HG02571 (cell line): ENCODE data around the gene LDLRAD4.
"Not testable (repeated sequence)": the region's sequence is repeated elsewhere in the genome, so short reads cannot be mapped to it uniquely, and the experiment has no call there.

Experiments
- ATAC-seq: cut with Tn5 transposase; IDR thresholded peaks from one replicate; pipeline ENCODE4 v1.9.1; 2021; ENCODE audit warnings: mild to moderate bottlenecking, moderate library complexity; ENCODE audit not compliant: unreplicated experiment

The LDLRAD4 gene

DNA sequence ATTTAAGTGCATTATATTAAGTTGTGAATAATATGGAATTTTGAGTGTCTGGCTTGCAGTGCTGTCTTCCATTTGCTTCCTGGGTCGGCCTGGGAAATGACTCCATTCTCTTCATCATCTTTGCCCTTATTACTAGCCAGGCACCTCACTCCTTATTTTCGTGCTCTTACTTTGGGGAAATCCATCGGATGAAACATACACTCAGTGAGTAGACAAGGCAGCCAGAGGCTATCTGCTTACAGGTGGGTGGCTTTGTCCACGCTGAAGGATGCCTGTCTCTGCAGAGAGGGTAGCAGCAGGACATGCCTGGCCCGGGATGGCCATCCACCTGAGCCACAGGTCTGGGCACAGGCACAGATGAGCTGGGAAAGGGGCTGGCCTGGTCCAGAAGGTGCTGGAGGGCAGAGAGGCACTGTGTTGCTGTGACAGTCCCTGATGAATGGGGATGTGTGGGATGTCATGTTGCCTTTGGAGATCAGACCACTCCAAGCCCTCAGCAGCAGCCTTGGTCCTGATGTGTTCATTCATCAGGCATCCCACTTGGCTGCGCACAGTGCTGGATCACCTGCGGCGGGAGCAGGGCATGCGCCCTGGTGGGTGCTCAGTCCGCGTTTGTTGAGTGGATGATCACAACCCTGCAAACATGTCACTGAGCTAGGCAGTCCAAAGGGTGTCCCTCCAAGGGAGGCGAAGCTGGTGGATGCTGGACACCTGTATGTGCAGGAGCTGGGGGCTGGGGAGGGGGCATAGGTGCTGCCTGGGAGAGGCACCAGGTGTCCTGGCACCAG is 236.0 kb downstream of the LDLRAD4 start:
- ATAC-seq, result no peak

DNA sequence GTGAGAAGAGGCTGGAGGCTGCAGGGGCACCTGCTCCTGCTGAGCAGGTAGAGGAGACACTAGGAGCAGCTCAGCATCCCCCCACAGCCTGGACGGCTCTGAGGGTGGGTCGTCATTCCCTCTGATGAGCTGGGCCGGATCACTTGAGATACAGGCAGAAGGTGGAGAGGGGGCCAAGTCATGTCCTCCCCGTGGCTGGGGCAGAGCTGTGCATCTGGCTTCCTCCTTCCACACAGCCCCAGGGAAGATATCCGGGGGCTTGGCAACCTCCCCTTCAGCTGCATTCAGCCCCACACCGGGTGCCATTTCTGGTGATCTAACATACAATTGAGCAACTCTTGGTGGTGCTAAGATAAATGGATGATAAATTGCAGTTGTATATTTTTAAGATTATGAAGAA is 236.9 kb downstream of the LDLRAD4 start:
- ATAC-seq, result no peak

DNA sequence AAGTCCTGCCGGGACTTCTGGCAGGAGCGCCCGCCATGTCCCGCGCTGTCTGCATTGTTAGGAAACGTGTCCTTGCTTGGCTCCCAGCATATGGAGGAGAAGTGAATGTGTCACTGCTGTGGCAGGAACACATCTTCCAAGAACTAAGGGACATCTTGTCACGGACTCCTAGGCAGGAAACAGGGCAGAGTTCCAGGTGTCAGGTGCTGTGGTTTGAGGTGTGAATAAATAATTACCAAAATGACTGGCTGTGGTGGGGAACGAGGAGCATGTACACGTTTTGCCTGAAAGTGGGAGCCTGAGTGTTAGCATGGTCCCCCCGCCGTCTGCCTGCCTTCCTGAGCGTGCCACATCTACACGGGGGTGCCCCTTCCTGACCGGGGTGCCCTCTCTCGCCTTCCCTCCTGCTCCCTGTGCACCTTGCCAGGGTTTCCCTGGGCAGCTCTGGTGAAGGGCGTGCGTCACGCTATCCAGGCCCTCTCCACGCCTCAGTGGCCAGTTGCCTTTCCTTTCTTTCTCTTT is 237.5 kb downstream of the LDLRAD4 start:
- ATAC-seq, result no peak

DNA sequence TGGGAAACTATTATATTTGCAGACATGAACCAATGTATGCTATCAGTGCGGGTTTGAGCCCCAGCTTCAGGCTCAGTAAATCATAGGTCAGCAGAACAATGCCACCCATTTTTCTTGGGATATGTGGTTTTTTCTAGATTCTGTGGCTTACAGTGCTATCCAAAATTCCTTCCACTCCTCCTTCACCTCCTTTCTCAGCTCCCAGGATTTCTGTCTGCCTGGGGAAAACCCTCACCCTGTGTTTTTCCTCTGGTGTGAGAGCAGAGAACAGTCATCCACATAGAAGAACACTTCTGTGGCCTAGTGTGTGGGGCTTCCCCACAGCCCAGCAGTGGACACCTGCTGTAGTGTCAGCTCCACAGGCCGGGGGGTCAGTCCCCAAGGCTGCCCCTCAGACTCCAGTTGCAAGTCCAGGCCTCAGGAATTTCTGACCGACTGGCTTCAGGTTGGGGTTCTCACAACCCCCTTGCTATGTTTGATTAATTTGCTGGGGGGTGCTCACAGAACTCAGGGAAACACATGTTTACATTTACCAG is 238.2 kb downstream of the LDLRAD4 start:
- no peak for ATAC-seq

DNA sequence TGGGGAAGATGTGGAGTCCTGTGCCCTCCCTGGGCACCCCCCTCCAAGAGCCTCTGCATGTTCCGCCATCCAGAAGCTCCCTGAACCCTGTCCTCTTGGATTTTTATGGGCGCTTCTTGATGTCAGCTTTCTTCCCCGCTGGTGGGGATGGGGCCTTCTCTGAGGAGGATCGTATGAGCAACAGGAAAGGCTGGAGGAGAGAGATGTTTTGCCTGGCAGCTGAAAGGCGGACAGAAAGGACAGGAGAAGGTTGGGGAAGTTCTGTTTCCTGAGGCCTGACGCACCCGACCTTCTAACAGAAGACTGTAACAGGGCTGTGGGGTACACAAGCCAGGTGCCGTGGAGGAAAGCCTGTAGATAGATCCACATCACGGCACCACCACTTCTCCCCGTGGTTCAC is 238.8 kb downstream of the LDLRAD4 start:
- no peak for ATAC-seq

DNA sequence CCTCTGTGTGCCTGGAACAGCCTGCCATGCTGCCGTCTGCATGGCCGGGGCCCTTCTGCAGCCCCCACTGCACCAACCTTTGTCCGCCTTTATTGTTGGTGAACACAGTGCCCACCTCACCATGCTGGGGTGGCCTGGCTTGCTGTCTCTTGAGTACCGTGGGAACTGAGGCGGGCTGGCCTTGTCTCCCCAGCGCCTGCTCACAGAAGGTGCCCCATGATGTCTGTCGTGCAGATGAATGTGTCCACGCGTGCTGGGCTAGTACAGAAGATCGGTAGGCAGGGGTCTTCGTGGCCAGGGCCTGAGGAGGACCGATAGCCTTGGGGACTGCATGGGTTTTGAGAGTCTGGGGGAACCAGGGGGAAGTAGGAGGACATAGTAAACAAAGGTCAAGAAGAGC is 242.4 kb downstream of the LDLRAD4 start:
- no peak for ATAC-seq

DNA sequence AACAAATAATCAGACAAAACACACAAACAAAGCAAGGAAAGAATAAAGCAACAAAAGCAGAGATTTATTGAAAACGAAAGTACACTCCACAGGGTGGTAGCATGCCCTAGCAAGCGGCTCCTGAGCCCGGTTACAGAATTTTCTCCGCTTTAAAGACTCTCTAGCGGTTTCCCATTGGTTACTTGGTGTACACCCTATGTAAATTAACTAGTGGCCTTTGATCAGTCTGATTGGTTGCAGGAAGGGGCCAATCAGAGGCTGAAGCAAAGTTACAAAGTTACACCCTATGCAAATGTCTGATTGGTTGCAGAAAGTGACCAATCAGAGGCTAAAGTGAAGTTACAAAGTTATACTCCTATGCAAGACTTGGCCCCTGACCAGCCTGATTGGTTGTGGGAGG is 242.9 kb downstream of the LDLRAD4 start:
- ATAC-seq, result no peak

DNA sequence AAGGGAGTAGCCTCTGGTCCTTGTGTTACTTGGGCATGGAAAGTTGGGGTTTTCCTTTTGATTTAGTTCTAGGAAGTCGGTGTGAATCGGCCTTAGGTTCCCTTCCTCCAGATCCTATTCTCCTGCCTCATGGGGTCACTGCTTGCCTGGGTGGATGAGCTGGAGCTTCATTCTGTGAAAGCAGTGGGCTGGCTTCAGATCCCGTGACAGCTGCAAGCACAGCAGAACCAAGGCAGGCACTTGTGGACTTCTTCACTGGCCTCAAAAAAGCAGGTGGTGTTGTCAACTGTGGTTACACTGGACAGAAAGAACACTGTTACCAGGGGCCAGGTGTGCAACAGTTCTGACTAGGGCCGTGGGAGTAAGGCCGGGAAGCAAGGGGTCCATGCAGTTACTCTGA is 243.4 kb downstream of the LDLRAD4 start:
- no peak for ATAC-seq

DNA sequence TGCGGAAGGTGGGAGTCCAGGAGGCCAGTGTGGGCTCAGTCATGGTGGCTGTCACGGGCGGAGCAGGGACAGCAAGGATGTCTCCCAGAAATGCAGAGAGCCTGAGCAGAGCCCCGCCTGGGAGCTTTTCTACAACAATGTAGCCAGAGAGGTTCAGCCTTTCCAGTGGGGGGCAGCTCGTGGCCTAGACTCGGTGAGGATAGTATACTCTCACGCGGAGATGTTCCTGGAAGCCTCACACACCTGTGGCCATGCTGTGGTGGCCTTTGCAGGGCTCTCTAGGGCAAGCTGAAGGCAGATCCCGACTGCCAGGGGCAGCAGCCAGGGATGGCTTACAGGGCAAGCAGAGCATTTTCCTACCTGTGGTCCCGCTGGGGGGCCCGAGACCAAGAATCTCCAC is 244.1 kb downstream of the LDLRAD4 start:
- ATAC-seq, result no peak

DNA sequence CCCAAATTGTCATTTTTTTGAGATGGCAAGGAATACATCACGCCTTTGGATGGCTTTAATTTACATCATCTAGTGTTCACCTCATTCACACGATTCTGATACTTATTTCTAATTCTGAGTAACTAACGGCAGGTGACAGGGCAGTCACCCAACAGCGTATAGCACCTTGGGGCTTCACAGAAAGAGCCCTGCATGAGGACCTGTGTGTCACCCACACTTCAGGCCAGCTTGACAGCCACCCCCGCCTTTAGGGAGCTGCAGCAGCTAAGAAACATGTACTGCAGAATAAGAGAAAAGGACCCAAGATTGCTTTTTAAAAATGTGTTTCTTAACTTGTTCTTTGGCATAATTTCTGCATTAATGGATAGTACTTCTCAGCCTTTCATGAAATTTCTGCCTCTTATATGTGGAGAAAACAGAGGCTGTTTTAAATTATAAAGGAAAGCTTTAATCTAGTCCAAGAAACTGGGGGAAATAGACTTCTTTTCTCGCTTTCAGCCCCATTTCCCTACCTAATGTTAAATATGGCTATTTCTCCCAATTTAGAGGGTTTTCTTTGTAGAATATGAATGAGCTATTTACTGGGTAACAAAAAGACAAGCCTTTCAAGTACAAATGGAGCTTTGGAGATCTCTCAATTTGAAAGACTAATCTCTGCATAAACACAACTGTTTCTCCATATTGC is 245.1 kb downstream of the LDLRAD4 start:
- ATAC-seq, result no peak

DNA sequence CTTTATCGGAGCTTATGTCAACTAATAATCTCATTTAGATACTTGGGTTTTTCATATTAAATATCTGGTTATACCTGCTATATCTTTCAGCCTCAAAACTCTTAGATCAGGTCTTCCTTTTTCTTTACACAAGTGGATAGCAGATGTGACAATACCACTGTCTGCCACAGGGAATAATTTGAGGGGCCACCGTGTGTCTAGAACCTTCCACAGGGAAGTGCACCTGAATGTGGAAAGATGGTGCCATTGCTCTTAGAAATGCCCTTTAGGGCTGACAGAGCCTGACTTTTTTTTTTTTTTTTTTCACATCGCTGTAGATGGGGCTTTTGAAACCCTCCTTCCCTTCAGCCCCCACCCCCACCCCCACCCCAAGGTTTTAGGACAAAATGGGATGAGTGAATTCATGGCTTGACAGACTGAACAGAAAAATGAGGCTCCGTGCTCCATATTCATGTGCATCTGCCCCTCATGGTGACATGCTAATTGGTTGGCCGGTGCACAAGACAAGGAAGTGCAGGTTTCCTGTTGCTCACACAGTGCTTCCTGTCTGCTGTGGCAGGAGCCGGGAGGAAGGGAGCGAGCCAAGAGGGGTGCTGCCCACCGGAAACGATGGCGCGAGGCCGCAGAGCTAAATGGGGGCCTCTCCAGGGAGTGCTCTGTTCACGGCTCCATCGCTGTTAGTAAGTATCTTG is 246.0 kb downstream of the LDLRAD4 start:
- peak; percentile 90 for ATAC-seq

DNA sequence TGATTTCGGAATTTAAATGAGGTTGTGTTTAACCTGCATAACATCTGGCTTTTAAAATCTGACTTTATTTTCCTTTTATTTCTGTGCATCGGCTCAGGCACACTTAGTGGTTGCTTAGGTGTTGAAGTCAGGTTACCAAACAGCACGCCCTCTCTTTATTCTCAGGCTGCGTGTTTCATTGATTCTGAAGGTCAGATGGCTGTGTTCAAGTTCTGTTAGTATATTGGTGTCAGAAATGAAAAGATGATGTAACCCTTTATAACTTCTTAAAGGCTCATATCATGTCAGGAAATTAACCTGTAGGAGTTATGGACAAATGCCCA is 246.5 kb downstream of the LDLRAD4 start:
- peak; percentile 13 for ATAC-seq

DNA sequence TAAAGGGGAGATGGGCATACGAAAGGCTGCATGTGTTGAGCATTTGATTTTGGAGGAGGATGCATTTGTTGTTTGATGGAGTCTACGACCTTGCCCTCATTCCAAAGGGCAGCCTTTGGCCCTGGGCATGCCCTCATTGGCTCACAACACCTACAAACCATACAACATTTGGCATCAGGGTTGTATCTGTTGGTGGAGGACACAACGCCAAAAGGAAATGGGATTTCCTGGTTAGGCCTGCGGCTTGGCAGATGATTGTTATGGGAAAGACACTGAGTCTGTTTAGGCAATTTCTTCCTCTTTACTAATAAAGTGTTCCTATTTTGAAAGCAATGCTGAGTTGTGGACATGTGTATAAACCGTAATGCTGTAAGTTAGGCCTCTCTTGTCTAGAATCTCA is 246.9 kb downstream of the LDLRAD4 start:
- no peak for ATAC-seq

DNA sequence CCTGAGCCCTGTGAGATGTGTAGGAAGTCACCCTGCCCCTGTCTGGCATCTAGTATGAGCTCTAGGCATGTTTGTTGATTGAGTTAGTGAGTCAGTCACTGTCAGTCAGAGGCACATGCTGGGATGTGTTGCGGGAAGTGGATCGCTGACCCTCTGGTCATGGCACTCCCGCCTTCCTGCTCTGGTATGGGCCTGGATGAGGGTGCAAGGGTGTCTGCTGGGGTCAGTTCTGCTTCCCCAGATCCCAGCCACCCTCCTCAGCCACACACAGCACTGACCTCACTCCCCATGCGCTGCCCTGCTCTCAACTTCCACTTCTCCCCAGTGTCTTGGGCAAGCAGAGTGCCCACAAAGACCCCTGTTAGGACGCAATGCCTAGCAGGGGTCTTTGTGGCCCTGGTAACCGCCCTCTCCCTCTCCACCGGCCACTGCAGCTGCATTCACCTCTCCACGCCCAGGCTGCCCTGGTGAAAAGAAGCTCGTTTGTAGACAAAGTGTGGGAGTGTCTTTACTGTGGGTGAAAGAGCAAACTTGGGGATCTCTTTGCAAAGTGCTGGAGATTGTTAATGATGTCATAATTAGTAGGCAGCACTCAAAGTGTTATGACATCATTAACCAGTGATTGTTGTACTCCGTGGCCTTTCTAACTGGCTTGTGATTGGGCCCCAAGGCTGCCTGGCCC is 252.1 kb downstream of the LDLRAD4 start:
- no peak for ATAC-seq

DNA sequence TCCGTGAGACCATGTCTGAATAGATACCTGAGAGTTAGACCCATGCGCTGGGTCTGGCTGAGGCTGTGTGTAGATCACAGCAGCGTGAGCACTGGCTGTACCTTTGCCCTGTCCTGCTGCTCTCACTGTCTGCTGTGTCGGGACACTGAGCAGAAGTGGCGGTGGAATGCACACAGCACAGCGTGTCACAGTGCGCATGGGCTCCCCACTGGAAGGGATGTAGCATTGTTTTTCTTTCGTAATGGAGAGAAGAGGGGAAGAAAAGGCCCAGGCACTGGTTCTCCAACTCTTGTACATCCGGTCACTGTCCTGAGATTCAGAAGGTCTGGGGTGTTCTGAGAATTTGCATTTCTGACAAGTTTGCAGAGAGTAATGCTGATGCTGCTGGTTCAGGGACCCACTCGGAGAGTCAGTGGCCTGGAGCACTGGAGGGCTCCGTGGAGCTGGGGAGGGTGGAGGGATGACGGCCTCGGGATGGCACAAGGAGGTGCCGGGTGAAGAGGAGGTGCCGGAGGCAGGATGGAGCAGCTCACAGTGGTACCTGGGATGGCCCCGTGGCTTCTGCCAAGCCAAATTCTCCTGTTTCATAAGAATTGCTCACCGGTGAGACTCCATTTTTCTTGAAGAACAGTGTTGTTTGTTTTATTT is 252.8 kb downstream of the LDLRAD4 start:
- ATAC-seq, result no peak

DNA sequence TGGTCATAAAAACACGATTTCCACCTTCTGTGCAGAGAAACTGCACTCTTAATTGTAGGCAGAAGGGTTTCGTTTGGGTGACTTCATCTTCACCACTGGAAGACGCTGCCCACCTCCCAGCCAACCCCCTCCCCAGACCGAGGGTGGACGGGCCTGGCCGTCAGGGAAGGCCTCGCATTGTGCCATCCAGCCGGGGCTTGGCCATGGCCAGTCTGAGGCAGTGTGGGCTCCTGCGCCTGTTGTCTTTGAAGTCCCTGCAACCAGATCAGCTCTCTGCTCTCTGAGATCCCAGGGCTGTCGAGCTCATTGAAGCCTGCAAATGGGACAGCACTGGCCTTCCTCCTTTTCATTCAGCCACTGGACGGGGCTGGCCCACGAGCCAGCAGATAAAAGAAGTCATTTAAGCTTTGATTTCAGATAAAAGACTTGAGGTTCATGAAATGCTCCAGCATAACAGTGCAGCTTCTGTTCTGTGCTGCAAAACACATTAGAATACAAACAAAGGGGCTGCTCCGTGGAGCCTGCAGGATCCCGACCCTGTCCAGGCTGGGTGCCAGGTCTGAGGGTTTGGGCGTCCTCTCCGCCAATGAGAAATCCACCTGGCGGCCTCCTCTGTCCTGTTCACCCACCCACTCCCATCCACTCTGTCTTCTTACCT is 253.5 kb downstream of the LDLRAD4 start:
- no peak for ATAC-seq

DNA sequence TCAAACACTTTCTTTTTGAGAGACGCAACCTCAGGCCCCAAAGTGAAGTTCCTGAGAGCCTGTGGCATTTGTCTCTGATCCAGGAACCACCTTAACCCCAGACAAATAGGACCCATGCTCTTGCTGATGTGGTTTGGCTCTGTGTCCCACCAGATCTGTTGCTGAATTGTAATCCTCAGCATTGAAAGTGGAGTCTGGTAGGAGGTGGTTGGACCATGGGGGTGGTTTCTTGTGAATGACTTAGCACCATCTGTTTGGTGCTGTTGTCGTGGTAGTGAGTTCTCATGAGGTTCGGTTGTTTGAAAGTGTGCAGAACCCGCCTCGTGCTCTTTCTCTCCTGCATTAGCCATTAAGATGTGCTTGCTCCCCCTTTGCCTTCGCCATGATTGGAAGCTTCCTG is 255.2 kb downstream of the LDLRAD4 start:
- ATAC-seq, result no peak

DNA sequence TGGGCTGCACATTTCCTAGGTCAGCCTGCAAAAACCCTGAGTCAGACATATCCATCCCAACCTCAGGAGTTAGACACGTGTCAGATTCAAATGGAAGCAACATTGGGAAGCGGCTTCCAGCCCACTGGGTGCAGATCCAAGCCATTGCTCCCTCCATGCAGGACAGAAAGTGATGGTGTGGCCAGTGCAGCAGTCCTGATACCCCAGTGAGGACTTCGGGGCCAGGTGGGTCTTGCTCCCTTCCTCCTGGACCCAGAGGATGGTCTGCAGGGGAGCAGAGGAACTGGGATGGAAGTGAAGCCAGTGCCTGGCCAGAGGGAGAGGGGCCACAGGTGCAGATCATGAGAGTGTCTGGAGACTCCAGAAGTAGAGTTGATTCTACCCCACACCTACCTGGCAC is 255.8 kb downstream of the LDLRAD4 start:
- no peak for ATAC-seq

DNA sequence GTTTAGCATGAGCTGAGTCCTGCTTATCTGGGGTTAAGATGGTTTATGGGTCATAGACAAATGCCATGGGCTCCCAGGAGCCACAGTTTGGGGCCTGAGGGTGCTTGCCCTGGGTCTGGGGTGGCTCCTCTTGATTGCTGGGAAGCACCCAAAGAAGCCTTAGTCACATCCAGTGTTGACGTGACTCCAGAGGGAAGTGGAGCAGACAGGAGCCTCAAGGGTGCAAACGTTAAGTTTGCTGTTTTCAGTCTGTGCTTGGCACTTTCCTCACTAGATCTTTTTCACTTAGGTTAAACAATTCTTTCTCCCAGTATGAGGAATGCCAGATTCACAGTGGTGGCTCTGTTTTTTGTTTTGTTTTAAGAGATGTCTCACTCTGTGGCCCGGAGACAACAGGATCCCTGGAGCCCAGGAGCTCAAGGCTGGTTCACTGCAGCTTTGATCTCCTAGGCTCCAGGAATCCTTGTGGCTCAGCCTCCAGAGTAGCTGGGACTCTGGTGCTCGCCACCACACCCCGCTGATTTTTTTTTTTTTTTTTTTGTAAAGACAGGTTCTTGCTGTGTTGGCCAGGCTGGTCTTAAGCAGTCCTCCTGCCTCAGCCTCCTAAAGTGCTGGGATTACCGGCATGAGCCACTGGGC is 256.5 kb downstream of the LDLRAD4 start:
- ATAC-seq, result no peak

DNA sequence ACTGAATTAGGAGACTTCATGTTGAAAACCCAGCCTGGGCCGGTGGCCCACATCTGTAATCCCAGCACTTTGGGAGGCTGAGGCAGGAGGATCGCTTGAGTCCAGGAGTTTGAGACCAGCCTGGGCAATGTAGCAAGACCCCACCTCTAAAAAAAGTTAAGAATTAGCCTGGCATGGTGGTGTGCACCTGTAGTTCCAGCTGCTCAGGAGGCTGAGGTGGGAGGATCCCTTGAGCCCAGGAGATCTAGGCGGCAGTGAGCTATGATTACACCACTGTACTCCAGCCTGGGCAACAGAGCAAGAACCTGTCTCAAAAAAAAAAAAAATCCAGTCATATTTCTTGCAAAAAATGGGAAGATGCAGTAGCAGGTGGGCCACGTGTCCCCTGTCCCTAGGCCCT is 257.8 kb downstream of the LDLRAD4 start:
- ATAC-seq, result not testable (repeated sequence)
